GM12878 (cell line): Measurements from ENCODE around the gene YBEY. TPM values are rescaled to one million over a fixed set of nuclear protein-coding genes. Genes with fewer than 3 reads are reported as not detected.

Source experiments
- ATAC-seq: fragments of 200-7000 bp; cut with Tn5 transposase; 3 replicates; pipeline ENCODE4 v1.9.1; 2020; ENCODE audit warnings: mild to moderate bottlenecking, moderate library complexity
- Bru-seq: library from RNA; stranded (reverse); fragments of 400-500 nt; gene quantifications from one replicate; lab custom pipeline; 2021; lab: Mats Ljungman, UMichigan
- BruChase-seq, 2 experiments: library from RNA; stranded (reverse); fragments of 400-500 nt; gene quantifications; one replicate each; lab custom pipeline; 2021; lab: Mats Ljungman, UMichigan
- BruUV-seq: library from RNA; stranded (reverse); fragments of 400-500 nt; replicated peaks from 2 replicates; lab custom pipeline; 2021; lab: Mats Ljungman, UMichigan
- CTCF ChIA-PET: fragments of 300-600 bp; sonication (Branson Sonifier 250); formaldehyde crosslinking; extraction: SDS; loops from one replicate; lab custom pipeline; 2021; ENCODE audit warnings: inconsistent platforms; lab: Yijun Ruan, JAX
- POLR2A ChIA-PET: fragments of 350-600 bp; formaldehyde crosslinking; extraction: SDS; loops from one replicate; lab custom pipeline; 2021; ENCODE audit warnings: inconsistent platforms; lab: Charles Lee
- RAD21 ChIA-PET: fragments of 300-600 bp; sonication (Branson Sonifier 250); formaldehyde crosslinking; loops from one replicate; lab custom pipeline; 2023; ENCODE audit warnings: antibody characterized with exemption; ENCODE audit not compliant: unreplicated experiment; lab: Charles Lee
- SMC1A ChIA-PET: fragments of 300-600 bp; sonication (Branson Sonifier 250); formaldehyde crosslinking; loops from one replicate; lab custom pipeline; 2023; ENCODE audit not compliant: unreplicated experiment, uncharacterized antibody; lab: Charles Lee
- DNase-seq: peaks from one replicate; pipeline ENCODE4 v3.0.0-alpha.2; 2011; ENCODE audit warnings: low read depth, low spot score
- FAIRE-seq: peaks from 3 replicates; lab custom pipeline; 2011; peaks lifted over from hg19 to GRCh38; lab: Jason Lieb, UNC
- H2AFZ ChIP-seq: 2 replicates; pipeline ENCODE4 v1.6.0; 2011; ENCODE audit warnings: low read depth, low read length, control low read depth; ENCODE audit not compliant: control insufficient read depth
- H3K27ac ChIP-seq: 2 replicates; pipeline ENCODE4 v1.5.1; 2011; ENCODE audit warnings: control low read depth; ENCODE audit not compliant: control insufficient read depth, insufficient read depth
- H3K27me3 ChIP-seq, 2 experiments: replicated peaks in 1 of 2; 2 replicates each; pipeline versions ENCODE4 v1.6.0 to v1.6.1; 2011; ENCODE audit warnings: low read length in 1 of 2; ENCODE audit not compliant: control insufficient read depth in 2 of 2, insufficient read depth in 2 of 2
- H3K36me3 ChIP-seq, 2 experiments: 2 replicates each; pipeline ENCODE4 v1.5.1; 2011; ENCODE audit warnings: low read length in 1 of 2; ENCODE audit not compliant: control insufficient read depth in 2 of 2, insufficient read depth in 2 of 2
- H3K4me1 ChIP-seq: 2 replicates; pipeline ENCODE4 v1.6.1; 2011; ENCODE audit warnings: mild to moderate bottlenecking, low read length, moderate library complexity, mixed read lengths; ENCODE audit not compliant: control insufficient read depth, insufficient read depth
- H3K4me2 ChIP-seq: 2 replicates; pipeline ENCODE4 v1.6.0; 2011; ENCODE audit warnings: control low read depth; ENCODE audit not compliant: control insufficient read depth, insufficient read depth
- H3K4me3 ChIP-seq: fragments of 200-600 bp; sonication (generic); 2 replicates; pipeline ENCODE4 v1.5.1; 2016
- H3K79me2 ChIP-seq: 2 replicates; pipeline ENCODE4 v1.6.0; 2011; ENCODE audit warnings: low read length; ENCODE audit not compliant: control insufficient read depth, insufficient read depth
- H3K9ac ChIP-seq: 2 replicates; pipeline ENCODE4 v1.8.0; 2011; ENCODE audit warnings: low read length, control low read depth, mixed read lengths; ENCODE audit not compliant: control insufficient read depth, insufficient read depth
- H3K9me3 ChIP-seq: replicated peaks from 3 replicates; pipeline ENCODE4 v1.5.1; 2011; ENCODE audit warnings: mild to moderate bottlenecking, low read length; ENCODE audit not compliant: control insufficient read depth, insufficient read depth
- H4K20me1 ChIP-seq: 2 replicates; pipeline ENCODE4 v1.6.0; 2011; ENCODE audit not compliant: control insufficient read depth, insufficient read depth
- BCL11A ChIP-seq: IDR thresholded peaks from 2 replicates; pipeline ENCODE4 v1.6.1; 2011; ENCODE audit warnings: low read depth, low read length
- ELK1 ChIP-seq: IDR thresholded peaks from 2 replicates; pipeline ENCODE4 v1.6.1; 2012; ENCODE audit warnings: low read depth, low read length, improper control_type of control experiment
- KAT2A ChIP-seq: conservative IDR thresholded peaks from 2 replicates; pipeline ENCODE4 v1.6.1; 2011; ENCODE audit warnings: low read depth, low read length; ENCODE audit not compliant: control insufficient read depth
- MEF2A ChIP-seq: IDR thresholded peaks from 2 replicates; pipeline ENCODE4 v1.6.1; 2011; ENCODE audit warnings: low read depth, mild to moderate bottlenecking, low read length, moderate library complexity; ENCODE audit not compliant: insufficient read depth
- MTA3 ChIP-seq: IDR thresholded peaks from 2 replicates; pipeline ENCODE4 v1.6.1; 2012; ENCODE audit warnings: low read length, inconsistent platforms, borderline replicate concordance
- MYC ChIP-seq: IDR thresholded peaks from 2 replicates; pipeline ENCODE4 v1.6.1; 2011; ENCODE audit warnings: mild to moderate bottlenecking, low read length, moderate library complexity, inconsistent platforms; ENCODE audit not compliant: insufficient read depth, insufficient replicate concordance, insufficient read length, severe bottlenecking
- NFYB ChIP-seq: IDR thresholded peaks from 2 replicates; pipeline ENCODE4 v1.6.1; 2011; ENCODE audit warnings: low read depth, mild to moderate bottlenecking, low read length, improper control_type of control experiment, moderate library complexity; ENCODE audit not compliant: insufficient read depth
- NRF1 ChIP-seq: conservative IDR thresholded peaks from 2 replicates; pipeline ENCODE4 v1.6.1; 2011; ENCODE audit warnings: mild to moderate bottlenecking, low read depth, low read length, improper control_type of control experiment
- PAX8 ChIP-seq: fragments of 450-650 bp; IDR thresholded peaks from 2 replicates; pipeline ENCODE4 v1.6.1; 2017; ENCODE audit warnings: mild to moderate bottlenecking, moderate library complexity
- RB1 ChIP-seq: fragments of 450-650 bp; formaldehyde crosslinking; IDR thresholded peaks from 2 replicates; pipeline ENCODE4 v1.6.1; 2017; ENCODE audit warnings: mild to moderate bottlenecking, borderline replicate concordance
- SKIL ChIP-seq: fragments of 450-650 bp; IDR thresholded peaks from 2 replicates; pipeline ENCODE4 v1.6.1; 2017; ENCODE audit warnings: mild to moderate bottlenecking, low read depth, inconsistent platforms; ENCODE audit not compliant: poor library complexity, severe bottlenecking
- TAF1 ChIP-seq: IDR thresholded peaks from 2 replicates; pipeline ENCODE4 v1.6.1; 2011; ENCODE audit warnings: mild to moderate bottlenecking, low read depth, low read length, borderline replicate concordance
- TCF12 ChIP-seq: IDR thresholded peaks from 2 replicates; pipeline ENCODE4 v1.6.1; 2011; ENCODE audit warnings: low read depth, mild to moderate bottlenecking, low read length
- YBX1 ChIP-seq: fragments of 450-650 bp; IDR thresholded peaks from 2 replicates; pipeline ENCODE4 v1.6.1; 2016; ENCODE audit warnings: antibody characterized with exemption
- WGBS: methylation state at CpG from one replicate; pipeline ENCODE4 v1.1.6; 2016; ENCODE audit warnings: low lambda C conversion rate; ENCODE audit not compliant: insufficient replicate concordance, insufficient coverage; ENCODE audit errors: missing lambda C conversion rate; 5-methylcytosine and 5-hydroxymethylcytosine counted together
- in situ Hi-C: fragments of 300-500 bp; cut with MboI; formaldehyde crosslinking; loops from 9 replicates; pipeline ENCODE4 v1.14.3; 2018; ENCODE audit warnings: mixed read lengths
- intact Hi-C: fragments of 100-400 bp; cut with micrococcal nuclease; formaldehyde crosslinking; loops from one replicate; pipeline ENCODE4 v1.14.2; 2022; ENCODE audit not compliant: unreplicated experiment
- long read RNA-seq, 2 experiments: library from polyadenylated mRNA; unstranded; transcript quantifications; one replicate each; pipeline ENCODE4 v2.0.0, GENCODE V29; 2019 to 2020
- polyA minus RNA-seq, 3 experiments: library from RNA; depleted of rRNA, polyadenylated mRNA; stranded (reverse); fragments of >200 nt; gene quantifications; 2 replicates each; pipeline ENCODE4 v1.2.3, GENCODE V29; 2011
- polyA plus RNA-seq, 11 experiments: library from polyadenylated mRNA; depleted of rRNA in 4 of 11; unstranded in 6 of 11; stranded (reverse) in 5 of 11; fragments of >200 nt; fragmentation: Nextera tagmentation in 4 of 11; fragmentation: Illumina TruSeq in 1 of 11; extraction: Ambion mirVana in 4 of 11; extraction: Trizol in 1 of 11; gene quantifications; 1 replicate in 1 of 11; 2 replicates in 10 of 11; pipeline versions ENCODE4 v1.2.1 to v1.2.3, GENCODE V29; 2011 to 2016; ENCODE audit warnings: inconsistent platforms in 2 of 11, missing spikeins in 2 of 11, low read depth in 1 of 11
- total RNA-seq, 4 experiments: library from RNA; depleted of rRNA in 3 of 4; stranded (reverse); fragments of >200 nt in 3 of 4; fragmentation: Illumina TruSeq in 1 of 4; extraction: Trizol in 1 of 4; gene quantifications; 2 replicates each; pipeline versions ENCODE4 v1.2.1 to v1.2.3, GENCODE V29; 2013 to 2021

YBEY gene
- 26.3 and 29.9 TPM in 2 replicates for total RNA-seq (2013; cell fraction: nucleolus; rRNA removed)
- total RNA-seq (2014; rRNA removed) (16.7 and 18.1 TPM in 2 replicates), total RNA-seq (2014; rRNA removed; fragmentation: Illumina TruSeq; extraction: Trizol) (16.5 and 16.9 TPM in 2 replicates), total RNA-seq (2021) (13.2 and 13.8 TPM in 2 replicates), polyA plus RNA-seq (2011; rRNA removed) (31.1 and 38.1 TPM in 2 replicates), polyA plus RNA-seq (2014; fragmentation: Illumina TruSeq; extraction: Trizol) (18.9 and 22.1 TPM in 2 replicates), polyA plus RNA-seq (2014; fragmentation: Nextera tagmentation; extraction: Ambion mirVana) (10 to 100 TPM in 1 of 2 experiments, 1 to 10 TPM in 1; 6.5 to 11.3 TPM), polyA plus RNA-seq (2014; rRNA removed) (27.1 and 31.4 TPM in 2 replicates), polyA plus RNA-seq (2016; fragmentation: Nextera tagmentation; extraction: Ambion mirVana) (10 to 100 TPM; 20.2 to 20.9 TPM), polyA minus RNA-seq (2011; rRNA and poly(A)+ RNA removed) (11.4 and 12.3 TPM in 2 replicates), Bru-seq, nascent RNA (percentile 61 among the genes with signal in this experiment), BruChase-seq, experiment 1, labeled RNA remaining after a 6-hour chase (percentile 63 among the genes with signal in this experiment), BruChase-seq, experiment 2, labeled RNA remaining after a 2-hour chase (percentile 59 among the genes with signal in this experiment)
- polyA plus RNA-seq (2011; ENCODE audit: low read depth), result 16.6 TPM
- polyA plus RNA-seq (2011; cell fraction: cytosol; rRNA removed), result 18.4 and 21.1 TPM in 2 replicates
- polyA plus RNA-seq (2011; cell fraction: nucleus; rRNA removed), result 19.4 and 23.3 TPM in 2 replicates
- polyA plus RNA-seq (2012), result 20.8 and 20.9 TPM in 2 replicates
- polyA minus RNA-seq (2011; cell fraction: cytosol; rRNA and poly(A)+ RNA removed), result 5.4 and 5.9 TPM in 2 replicates
- 12.5 and 13.5 TPM in 2 replicates for polyA minus RNA-seq (2011; cell fraction: nucleus; rRNA and poly(A)+ RNA removed)
- long read RNA-seq, experiment 1, transcript YBEY-206 (5 exons, 744 nt), result major isoform, 7 of 10 reads
- long read RNA-seq, experiment 1, partial matches to known transcripts, result 0 of 10 reads
- long read RNA-seq, experiment 1, other reads (novel, unspliced or antisense), result 1 of 10 reads
- long read RNA-seq, experiment 2, transcript YBEY-206 (5 exons, 744 nt), result major isoform, 17 of 34 reads
- long read RNA-seq, experiment 2, transcript YBEY-207 (3 exons, 912 nt), result minor isoform, 7 of 34 reads
- long read RNA-seq, experiment 2, partial matches to known transcripts, result 1 of 34 reads
- long read RNA-seq, experiment 2, other reads (novel, unspliced or antisense), result 8 of 34 reads

GRCh38 chr21:46285761-46286647, at the start of gene YBEY:
Gene YBEY, plus strand, starts transcription at chr21:46286342. Its CDS starts 572 bp downstream, at chr21:46286914.
- Histone ChIP-seq H3K79me2 (peaks cover 58% of the 10 kb centered on the region), H3K27me3 (no peaks in the 10 kb centered on the region), H3K27ac (peak within 1 kb of the TSS; percentile 80), H3K36me3 (peaks cover 0 to 10% of the 10 kb centered on the region in 2 experiments; a peak in 1 of 4 replicates), H3K4me3 (peak within 1 kb of the TSS; percentile 97), H2AFZ (peak within 1 kb of the TSS; percentile 85), H3K4me1 (peaks cover 13% of the 10 kb centered on the region), H3K9ac (peak within 1 kb of the TSS; percentile 76), H4K20me1 (no peaks in the 10 kb centered on the region), H3K4me2 (peak within 1 kb of the TSS; percentile 72), H3K9me3 (no peaks in the 10 kb centered on the region; the same call in 2 of the 3 replicates)
- ChIA-PET POLR2A (interaction anchor here (0.6 to 2.2 kb wide), 4 partner anchors 36 to 273 kb away, joined by 3 to 7 read pairs (median 4); no protein-coding TSS in a partner anchor), RAD21 (interaction anchor here (0.6 to 2.3 kb wide), 6 partner anchors 32 to 173 kb away, joined by 3 to 8 read pairs (median 4); partner anchors contain the start of gene DIP2A), CTCF (interaction anchor here (0.6 to 3.3 kb wide), 6 partner anchors 10 to 143 kb away, joined by 3 to 29 read pairs (median 14); no protein-coding TSS in a partner anchor), SMC1A (interaction anchor here (1.1 to 2.7 kb wide), 5 partner anchors 40 to 214 kb away, joined by 3 to 15 read pairs (median 10); a partner anchor contains a TSS)
- DNase-seq, result peak; percentile 59
- WGBS, result under 1% methylated on average over 87 of the region's 105 CpGs
- ATAC-seq, result peak; percentile 96
- in situ Hi-C loops (no loop called here), intact Hi-C loops (loop anchor here (1.0 to 10.0 kb wide), 4 partner anchors 31 to 141 kb away; partner anchors contain the start of genes C21orf58 and LSS)
- peak; percentile 18 for FAIRE-seq
- no TSS peak for BruUV-seq
- TF ChIP-seq NRF1, result no peak
- TF ChIP-seq TAF1, result peak; percentile 80
- no peak for TF ChIP-seq SKIL
- no peak for TF ChIP-seq MEF2A
- peak; percentile 83 for TF ChIP-seq ELK1
- TF ChIP-seq MTA3, result no peak
- TF ChIP-seq MYC, result peak; percentile 57
- TF ChIP-seq YBX1, result no peak
- no peak for TF ChIP-seq KAT2A
- TF ChIP-seq NFYB, result no peak
- TF ChIP-seq BCL11A, result no peak
- peak; percentile 74 for TF ChIP-seq TCF12
- TF ChIP-seq RB1, result peak; percentile 86; the same call in 1 of the 2 replicates
- no peak for TF ChIP-seq PAX8
